Measurements from ENCODE around the gene SHOC1.
"Not testable (repeated sequence)": the region's sequence is repeated elsewhere in the genome, so short reads cannot be mapped to it uniquely, and the experiment has no call there.

Gene SHOC1

DNA sequence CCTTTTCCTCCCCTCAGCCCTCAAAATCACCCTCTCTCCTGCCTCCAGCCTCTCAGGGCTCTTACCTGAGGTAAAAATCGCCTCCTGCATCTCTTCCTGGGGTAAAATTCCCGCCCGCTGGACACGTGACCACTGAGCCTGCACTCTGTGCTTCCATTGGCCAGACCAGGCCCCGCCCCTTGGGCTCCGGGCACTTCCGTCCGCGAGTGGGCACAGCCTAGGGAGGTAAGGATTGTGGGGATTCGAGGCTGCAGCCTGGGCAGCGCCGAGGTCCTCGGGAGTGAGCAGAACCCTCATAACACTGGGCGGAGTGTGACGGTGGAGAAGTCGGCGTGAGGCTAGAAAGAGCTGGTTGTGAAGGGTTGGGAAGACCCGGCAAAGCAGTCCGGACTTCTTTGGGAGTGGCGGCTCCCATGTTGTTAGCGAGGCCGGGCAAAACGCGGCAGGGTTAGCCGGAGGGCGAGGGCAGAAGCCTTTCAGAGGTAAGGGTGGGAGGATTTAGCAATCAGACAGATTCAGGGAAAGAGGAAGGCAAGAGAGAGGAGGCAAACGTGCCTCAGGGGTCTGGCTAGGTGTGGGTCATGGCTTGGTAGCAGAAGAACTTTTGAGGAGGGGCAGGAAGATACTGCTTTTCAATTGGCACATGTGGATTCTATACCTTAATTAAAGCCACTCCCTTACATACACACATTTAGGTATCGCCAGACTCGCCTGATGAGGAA is at the start of gene SHOC1:
SHOC1 (minus strand) TSS at position 103 of the 722 bp plus-strand sequence. CDS start 3,519 bp downstream, outside the sequence.
- no peak for DNase-seq

DNA sequence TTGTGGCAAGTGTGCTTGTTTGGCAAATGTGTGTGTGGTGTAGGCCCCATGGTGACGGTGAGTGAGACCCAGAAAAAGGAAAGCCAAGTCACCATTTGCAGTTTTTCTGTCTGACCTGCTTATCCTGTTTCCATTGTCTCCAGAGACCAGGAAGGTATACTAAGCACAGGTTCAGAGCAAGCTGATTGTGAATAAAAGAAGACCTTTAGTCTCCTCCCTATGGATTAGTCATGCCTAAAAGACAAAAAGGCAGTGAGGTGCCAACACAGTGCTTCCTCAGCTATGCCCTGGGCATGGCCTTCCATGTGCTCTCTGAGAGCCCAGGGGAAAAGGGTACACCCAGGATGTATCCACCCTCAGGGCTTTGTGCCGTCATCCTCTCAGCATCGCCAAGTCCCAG is 49.2 kb upstream of the SHOC1 start:
- no peak for DNase-seq

DNA sequence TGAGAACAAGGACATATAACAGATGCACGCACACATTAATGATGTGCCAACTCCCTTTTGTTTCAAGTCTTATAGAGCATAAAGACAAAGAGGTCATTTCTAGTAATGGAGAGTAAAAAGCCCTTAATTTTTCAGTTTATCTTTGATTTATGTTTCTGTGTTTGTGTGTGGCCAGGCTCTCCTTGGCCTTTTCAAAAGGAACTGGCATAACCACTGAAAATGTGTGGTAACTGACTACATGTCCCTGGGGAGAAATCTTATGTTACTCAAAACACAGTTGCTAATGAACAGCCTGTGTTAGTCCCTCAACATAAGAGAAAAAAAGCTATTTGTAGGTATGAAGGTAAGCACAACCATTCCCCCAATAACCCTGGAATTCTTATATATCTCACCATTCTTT is 47.6 kb upstream of the SHOC1 start:
- DNase-seq = no peak

DNA sequence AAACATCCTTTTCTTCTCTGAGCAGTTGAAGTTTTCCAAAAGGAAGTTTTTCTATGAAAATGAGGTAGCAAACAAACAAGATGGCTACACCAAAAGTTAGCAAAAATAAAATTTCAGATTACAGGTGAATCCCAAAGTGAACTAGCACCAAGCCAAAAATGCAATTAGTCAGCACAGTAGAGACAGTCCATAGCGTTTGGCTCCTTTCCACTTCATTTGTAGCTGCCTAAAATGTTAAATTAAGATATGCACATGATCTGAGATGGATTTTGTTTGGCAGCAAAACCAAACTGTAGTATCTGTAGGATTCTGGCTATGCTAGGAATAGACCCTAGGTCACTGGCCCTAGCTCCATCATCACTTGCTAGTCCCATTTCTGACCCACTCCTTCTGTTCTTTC is 45.7 kb upstream of the SHOC1 start:
- DNase-seq = no peak

DNA sequence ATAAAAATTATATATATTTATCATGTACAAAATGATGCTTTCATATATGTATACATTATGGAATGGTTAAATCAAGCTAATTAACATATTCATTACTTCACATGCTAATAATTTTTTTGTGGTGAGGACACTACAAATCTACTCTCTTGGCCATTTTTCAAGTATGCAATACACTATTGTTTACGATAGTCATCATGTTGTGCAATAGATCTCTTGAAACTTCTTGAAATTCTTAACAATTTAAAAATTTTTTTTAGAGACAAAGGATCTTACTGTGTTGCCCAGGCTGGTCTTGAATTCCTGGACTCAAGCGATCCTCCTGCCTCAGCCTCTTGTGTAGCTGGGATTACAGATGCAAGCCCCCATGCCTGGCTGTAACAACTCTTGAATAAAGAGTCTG is 45.2 kb upstream of the SHOC1 start:
- no peak for DNase-seq

DNA sequence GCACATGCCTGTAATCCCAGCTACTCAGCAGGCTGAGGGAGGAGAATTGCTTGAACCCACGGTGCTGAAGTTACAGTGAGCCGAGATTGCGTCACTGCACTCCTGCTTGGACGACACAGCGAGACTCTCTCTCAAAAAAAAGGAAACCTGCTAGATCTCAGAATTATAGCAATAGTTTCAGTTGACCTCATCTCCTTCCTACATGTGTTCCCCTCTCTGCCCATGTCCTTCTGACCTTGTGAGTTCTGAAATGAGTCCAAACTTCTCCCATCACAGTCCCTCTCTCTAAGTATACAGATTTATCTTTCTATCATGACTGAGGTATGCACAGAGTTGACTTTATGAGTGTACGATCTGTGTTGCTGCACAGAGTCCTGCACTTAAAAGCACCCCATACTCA is 44.6 kb upstream of the SHOC1 start:
- DNase-seq = no peak

DNA sequence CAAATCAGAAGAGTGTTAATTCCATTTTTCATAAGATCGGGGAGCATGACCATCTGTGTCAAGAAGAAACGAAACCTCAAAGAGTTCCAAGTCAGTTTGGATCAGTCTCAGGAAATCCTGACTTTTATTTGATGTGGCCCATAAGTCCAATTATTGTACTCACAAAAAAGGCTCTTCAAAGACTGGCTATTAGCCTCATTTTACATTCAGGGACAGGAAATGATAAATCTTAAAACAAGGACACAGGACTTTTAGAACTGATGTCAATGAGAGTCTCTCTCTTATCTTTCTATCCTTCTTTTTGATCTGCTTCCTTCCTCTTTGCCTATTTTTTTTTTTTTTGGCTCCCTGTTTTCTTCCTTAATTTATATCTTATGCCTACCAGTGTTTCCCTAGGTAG is 43.7 kb upstream of the SHOC1 start:
- DNase-seq = no peak

DNA sequence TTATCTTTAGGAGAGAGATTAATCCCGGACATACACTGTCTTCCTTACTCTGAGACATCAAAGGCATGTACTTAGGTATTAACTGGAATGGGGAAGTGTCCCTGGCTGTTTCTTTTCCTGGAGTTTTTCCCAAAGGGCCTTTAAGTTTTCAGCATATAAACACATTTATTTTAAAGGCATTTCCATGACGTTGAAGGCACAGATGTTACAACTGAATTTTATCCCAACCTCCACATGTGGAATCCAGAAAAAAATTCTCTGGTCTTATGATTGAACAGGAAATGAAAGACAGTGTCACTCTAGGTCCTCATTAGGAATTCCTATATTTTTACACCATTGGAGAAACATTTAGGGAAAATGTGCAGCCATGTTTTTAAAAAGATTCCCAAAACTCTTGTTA is 41.6 kb upstream of the SHOC1 start:
- no peak for DNase-seq

DNA sequence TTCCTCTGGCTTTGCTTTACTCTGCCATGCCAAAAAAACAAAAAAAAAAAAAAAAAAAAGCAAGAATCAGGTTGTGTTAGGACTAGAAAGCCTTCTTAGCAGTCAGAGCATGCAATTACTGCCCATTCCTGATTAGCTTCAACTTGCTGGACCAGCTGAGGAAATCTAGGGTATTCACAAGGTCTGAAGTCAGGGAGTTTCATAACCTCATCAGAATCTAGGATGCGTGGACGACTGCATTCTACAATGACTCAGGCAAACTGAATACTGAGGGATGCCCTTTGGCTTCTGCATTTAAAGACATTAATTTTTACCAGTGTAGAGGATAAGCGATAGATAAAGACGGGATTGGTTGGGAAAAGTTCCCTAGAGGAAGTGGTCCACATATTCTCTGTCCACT is 39.2 kb upstream of the SHOC1 start:
- no peak for DNase-seq

DNA sequence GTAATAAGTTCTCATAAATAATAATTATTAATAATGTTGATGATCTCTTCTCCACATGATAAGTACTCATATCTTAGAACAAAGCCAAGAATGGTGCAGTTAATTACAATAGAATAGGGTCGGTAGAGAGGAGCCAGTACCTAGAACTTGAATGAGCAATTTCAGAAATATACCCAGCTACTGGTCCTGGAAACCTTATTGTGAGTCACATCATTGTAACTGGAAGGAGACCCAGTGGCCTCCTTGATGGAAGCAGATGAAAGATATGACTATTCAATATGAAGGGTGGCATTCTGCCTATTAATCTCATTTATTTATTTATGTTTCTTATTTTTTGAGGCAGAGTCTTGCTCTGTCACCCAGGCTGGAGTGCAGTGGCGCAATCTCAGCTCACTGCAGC is 37.7 kb upstream of the SHOC1 start:
- no peak for DNase-seq

DNA sequence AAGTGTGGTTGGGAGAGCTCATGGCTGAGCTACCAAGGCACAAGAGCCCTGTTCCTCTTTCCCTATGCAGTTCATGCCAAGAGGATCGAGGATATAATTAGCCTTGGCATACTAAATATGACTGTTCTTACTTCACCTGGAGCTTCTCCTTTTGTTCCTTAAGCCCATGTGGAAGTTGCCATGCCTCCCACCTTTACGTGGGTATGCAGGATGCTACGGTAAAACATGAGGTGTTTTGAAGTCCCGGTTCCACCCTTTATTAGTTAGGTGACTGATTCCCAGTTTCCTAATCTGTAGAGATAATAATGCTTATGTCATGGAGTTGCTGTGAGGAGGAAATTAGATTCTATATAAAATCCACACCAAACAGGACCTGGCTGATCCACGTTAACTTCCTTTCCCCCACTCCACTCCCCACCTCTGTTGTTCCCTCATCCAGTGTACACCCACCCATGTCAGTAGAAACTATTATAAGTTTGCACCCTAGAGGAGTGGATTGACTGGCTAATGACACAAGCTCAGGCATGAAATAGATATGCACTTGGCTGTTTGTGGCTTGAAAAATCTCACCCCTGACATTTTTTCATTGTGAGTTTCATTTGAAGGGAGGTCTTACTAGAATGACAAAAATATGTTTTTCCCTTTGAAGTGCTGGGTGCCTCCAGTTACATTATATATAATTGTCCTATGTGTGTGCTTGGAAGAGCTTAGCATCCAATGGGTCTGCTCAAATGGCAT is 36.8 kb upstream of the SHOC1 start:
- DNase-seq = no peak

DNA sequence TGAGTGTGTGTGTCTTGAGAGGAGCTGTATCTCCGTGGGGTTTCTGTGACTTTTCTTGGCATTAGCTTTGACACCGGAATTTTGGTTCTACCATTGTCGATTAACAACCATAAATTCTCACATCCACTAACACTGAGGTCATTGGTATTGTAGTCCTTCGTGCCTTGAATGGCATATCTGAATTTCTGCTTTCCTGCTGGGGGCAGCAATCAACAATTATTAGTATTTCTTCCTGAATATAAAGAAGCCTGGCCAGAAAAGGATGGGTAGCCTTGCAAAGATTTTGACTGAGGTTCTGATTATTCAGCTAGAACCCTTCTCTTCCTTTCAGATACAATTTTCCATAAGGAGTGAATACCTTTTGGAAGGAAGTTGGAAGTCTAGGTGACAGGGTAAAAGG is 33.5 kb upstream of the SHOC1 start:
- DNase-seq = no peak

DNA sequence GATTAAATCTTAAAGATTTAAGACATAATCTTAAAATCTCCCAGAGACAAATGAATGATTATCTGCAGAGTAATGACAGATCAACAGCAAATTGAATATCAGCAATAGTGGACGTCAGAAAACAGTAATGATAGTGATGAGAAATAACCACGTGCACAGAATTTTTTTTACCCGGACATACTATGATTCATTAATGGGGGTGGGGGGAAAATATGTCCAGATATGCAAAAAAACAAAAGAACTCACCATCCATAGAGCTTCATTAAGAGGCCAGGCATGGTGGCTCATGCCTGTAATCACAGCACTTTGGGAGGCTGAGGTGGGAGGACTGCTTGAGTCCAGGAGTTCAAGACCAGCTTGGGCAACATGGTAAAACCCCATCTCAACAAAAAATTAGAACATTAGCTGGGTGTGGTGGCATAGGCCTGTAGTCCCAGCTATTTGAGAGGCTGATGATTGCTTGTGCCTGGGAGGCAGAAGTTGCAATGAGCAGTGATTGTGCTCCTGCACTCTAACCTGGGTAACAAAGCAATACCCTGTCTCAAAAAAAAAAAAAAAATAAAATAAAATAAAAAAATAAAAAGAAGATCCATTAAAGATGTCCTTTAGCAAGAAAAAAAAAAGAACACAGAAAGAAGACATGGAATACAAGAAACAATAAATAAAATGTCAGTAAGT is 30.9 kb upstream of the SHOC1 start:
- no peak for DNase-seq

DNA sequence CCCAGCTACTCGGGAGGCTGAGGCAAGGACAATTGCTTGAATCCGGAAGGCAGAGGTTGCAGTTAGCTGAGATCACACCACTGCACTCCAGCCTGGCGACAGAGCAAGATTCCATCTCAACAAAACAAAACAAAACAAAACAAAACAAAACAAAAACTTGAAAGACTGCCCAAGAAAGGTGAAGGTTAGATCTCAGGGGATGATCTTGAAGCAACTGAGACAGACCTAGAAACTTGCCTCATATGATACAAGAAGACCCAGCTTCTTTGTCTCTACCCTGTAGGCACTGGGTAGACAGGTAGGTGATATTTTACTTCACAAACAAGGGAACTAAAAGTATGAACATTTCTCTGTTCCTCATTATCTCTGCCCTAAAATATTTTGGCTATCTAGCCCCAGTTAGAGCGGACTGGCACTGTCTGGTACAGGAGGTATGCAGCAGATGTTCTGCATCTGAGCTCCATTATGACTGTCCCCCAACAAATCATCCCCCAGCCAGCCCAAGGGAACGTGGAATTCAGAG is 26.3 kb upstream of the SHOC1 start:
- no peak for DNase-seq

DNA sequence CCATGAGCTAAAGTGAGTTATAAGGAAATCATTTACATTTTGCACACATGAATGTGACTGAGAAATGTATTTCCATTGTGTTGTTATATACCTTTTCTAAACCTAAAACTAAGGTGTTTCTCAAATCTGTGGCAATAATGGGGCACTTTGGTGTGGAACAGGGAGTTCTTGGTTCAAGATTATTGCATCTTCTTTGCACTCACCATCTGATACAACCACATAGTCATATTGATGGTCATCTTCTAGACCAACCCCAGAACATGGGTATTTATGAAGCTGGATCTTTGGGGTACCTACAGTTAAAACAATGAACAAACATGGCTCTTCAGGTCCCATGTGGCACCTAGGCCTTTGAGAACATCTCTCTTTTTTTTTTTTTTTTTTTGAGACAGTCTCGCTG is 24.6 kb upstream of the SHOC1 start:
- DNase-seq = no peak

DNA sequence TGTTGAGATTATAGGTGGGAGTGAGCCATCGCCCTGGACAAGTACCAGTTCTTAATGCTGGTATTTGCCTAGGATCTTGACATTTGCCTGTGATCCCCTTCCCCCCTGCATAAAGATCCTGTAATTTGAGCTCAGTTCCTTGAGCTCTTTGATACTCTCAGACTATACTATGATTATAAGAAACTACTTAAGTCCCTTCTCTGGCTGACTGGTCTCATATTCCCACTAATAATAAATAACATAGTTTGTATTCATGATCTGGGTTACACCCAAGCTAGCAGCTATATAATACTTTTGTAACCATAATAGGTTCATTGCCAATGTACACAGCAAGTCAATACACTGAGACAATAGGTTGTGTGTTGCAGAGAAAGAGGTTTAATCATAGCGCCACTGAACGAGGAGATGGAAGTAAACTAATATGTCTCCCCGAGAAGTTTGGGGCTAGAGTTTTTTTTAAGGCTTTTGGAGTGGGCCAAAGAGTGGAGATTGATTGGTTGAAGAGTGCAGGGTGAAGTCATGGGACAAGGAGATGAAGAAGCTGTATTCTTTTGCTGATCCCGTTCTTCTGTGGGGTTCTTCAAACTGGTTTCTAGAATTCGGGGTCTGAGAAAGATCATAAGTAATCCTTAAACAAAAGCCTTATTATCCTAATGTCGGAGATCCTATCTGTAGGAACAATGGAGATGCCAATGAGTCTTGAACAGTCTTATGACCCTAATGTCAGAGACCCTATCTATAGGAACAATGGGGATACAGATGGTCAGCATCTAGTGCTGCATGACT is 20.7 kb upstream of the SHOC1 start:
- no peak for DNase-seq

DNA sequence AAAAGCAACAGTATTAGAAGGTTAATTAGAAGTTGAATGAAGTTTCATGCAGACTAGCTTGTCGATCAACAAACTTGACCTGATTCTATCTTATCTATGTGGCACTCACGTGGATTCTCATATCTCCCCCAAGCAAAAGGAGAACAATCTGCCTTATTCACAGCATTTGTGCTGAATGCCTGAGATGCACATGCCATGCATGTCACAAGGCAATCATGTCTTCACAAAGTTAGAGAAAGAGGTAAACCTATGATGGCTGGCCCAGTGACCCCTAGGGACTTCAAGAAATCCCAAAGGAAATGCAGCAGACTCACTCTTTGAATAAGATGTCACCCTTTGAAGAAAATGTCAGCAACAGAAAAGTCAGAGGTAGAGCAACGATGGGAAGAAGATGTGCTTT is 17.6 kb upstream of the SHOC1 start:
- no peak for DNase-seq

DNA sequence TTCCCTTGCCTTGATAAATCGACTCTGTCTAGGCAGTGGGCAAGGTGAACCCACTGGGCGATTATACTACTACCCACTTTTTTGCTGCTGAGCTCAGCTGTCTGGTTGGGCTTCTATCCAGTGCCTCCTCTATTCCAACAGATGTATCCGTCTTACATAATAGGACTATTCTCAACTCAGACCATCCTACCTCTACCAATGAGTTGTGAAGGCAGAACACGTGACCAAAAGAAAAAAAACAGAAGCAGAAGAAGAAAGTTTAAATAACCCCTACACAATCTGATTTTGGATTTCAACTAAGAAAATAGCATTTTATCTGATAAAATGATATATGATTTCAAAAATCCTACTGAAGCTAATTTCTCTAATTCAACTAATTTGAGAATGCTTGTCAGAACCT is 16.2 kb upstream of the SHOC1 start:
- DNase-seq = no peak

DNA sequence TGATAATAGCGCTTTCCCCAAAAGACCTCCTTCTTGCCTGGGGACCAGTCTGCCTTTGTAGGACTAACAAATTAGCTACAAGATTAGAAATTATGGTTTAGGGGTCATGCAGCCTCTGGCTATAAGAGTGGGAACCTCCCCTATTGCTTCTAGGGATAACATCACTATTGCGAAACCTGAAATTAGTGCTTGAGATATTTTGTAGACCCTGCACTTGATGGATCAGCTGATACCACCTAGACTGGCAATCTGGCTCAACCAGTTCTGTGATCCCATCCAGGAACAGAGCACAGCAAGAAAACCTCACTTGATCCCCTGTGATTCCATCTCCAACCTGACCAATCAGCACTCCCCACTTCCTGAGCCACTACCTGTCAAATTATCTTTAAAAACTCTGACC is 15.7 kb upstream of the SHOC1 start:
- not testable (repeated sequence) for DNase-seq

DNA sequence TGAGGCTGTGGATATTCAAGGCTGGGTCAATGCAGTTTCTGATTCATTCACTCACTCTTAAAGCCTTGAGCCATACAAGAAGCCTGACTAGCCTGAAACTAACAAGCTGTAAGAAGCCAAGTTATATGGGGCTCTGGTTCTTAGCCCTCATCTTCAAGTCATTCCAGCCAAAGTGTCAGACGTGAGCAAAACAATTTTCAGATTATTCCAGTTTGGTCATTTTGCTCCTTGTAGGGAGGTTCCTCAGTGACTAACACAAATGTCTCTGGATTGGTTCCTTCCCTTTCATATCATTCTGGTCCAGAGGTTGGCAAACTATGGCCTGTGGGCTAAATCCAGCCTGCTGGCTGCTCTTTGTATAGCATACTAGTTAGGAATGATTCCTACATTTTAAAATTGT is 12.5 kb upstream of the SHOC1 start:
- DNase-seq = no peak

DNA sequence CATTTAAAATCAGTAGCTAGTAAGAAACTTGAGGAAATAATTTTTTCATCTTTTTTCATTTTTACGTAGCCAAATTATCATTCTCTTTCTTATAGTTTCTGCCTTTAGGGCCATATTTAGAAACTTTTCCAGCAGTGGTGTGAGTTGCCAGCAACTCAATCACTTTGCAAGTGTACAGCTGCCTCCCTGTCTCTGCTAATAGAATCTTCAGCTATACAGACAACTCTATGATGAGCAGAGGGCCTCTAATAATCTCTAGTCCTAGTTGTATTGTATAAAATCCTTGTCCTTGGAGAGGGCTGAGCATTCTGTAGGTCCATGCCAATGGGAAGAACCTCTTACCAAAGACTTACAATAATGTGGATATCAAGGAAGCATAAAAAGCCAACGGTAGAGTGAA is 11.5 kb upstream of the SHOC1 start:
- DNase-seq = no peak

DNA sequence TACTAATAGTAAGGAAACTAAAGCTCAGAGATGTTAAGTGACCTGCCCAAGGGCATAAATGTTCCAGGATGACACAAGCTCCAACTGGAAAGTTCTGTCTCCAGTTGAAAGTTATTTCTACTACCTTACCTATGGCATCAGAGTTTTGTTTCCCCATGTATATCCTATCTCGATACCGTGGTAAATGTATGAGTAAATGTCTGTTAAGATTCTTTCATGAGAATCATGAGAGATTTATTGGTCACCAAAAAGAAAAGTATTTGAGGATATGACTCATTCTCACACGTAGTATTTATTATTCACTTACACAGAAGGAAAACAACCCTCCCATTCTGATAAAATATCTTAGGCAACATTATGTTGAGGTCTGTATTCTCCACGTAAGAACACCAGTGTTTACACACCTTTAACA is 11.1 kb upstream of the SHOC1 start:
- DNase-seq = no peak

DNA sequence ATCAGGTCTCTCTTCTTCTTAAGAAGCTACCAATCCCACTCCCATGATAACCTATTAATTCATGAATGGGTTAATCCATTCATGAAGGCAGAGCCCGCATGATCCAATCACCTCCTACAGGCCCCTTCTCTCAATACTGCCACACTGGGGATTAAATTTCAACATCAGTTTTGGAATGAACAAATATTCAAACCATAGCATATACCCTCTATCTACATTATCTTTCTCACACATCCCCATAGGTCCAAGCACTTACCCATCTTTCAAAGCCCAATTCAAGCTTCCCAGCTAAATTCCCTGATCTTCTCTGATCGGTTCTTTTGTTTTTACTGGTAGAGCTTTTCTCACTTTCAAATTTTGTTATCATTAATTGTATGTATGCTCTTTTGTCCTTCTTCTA is 10.5 kb upstream of the SHOC1 start:
- DNase-seq = no peak
